ENCODE data around the gene PPCDC. TPM values are rescaled to one million over a fixed set of nuclear protein-coding genes. Genes with fewer than 3 reads are reported as not detected.
A peak's percentile ranks its signal among the peaks of the same experiment; 100 is the strongest.

PPCDC gene
- total and polyA plus RNA-seq, 2 of the 4 experiments (the other 2 are of a cell fraction): 13.3 to 16.3 TPM

DNA sequence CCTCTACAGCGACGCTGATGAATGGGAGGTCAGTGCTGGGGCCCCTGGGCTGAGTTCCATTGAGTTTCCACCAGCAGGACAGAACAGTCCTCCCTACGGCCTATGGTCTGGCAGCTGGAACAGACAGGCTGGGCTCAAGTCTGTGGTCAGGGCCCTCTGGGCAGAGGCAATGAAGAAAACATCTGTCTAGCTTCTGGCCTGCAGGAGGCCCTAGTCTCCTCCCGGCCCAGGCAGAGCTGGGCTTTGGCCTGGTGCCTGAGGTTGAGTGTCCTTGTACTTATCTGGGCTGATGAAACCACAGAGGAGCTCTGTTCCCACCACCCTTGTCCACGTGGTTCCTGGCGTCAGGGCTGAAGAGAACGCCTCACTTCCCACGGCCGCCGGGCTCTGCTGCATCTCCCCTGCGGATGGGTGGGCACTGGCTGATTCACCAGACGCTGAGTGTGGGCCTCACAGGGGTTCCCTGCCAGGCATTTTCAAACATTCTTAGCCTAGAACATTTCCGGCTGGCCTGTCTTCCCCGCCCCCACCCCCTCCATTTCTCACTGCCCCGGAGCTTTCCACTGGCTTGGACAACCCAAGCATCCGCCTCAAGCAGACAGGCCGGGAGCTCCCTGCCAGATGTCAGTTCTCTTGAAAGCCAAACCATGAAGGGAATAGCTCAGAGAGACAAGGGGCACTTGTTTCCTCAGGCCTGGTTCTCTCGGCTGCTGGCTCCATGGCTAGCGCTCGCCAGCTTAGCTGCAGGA is 20.3 kb downstream of the PPCDC start (continued):
- TF ChIP-seq, protein P1, sequence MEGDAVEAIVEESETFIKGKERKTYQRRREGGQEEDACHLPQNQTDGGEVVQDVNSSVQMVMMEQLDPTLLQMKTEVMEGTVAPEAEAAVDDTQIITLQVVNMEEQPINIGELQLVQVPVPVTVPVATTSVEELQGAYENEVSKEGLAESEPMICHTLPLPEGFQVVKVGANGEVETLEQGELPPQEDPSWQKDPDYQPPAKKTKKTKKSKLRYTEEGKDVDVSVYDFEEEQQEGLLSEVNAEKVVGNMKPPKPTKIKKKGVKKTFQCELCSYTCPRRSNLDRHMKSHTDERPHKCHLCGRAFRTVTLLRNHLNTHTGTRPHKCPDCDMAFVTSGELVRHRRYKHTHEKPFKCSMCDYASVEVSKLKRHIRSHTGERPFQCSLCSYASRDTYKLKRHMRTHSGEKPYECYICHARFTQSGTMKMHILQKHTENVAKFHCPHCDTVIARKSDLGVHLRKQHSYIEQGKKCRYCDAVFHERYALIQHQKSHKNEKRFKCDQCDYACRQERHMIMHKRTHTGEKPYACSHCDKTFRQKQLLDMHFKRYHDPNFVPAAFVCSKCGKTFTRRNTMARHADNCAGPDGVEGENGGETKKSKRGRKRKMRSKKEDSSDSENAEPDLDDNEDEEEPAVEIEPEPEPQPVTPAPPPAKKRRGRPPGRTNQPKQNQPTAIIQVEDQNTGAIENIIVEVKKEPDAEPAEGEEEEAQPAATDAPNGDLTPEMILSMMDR (conservative IDR thresholded peaks at IDR 0.05; ENCODE audit: low read depth, low read length): peak; percentile 74
- TF ChIP-seq BHLHE40 (IDR thresholded peaks at IDR 0.05; ENCODE audit: low read depth, low read length) (peak; percentile 67), RFX5 (IDR thresholded peaks at IDR 0.05; ENCODE audit: low read depth, low read length) (no peak)
